HG03108 (cell line): ENCODE results near the gene FAM131C.

Source experiments
- ATAC-seq: cut with Tn5 transposase; IDR thresholded peaks from one replicate; pipeline ENCODE4 v1.9.1; 2021; ENCODE audit warnings: moderate library complexity; ENCODE audit not compliant: unreplicated experiment

The FAM131C gene, protein sequence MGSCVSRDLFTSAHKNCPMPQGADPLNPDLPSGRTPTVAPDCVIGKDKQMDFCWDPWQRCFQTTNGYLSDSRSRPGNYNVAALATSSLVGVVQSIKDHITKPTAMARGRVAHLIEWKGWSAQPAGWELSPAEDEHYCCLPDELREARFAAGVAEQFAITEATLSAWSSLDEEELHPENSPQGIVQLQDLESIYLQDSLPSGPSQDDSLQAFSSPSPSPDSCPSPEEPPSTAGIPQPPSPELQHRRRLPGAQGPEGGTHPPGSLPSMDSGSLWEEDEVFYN

GRCh38 chr1:16073490-16074119 is at the start of gene FAM131C:
Gene FAM131C, minus strand, starts transcription at chr1:16073651. Its CDS starts 209 bp downstream, at chr1:16073442.
- no peak for ATAC-seq

DNA sequence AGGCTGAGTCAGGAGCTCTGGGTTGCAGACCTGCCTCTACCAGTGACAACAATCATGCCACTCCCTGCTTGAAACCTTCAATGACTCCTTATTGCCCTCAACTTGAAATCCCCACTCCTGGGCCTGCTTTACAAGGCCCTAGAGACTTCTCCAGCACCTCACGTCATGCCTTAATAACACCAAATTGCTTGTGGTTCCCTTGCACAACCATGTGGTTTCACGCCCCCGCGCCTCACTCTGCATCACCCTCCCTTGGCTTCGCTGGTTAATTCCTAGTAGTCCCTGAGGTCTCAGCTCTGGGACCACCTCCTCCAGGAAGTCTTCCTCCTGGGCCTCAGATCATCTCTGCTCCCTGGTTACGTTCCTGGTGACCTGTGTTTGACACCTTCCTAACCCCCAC is 49.5 kb upstream of the FAM131C start:
- no peak for ATAC-seq

DNA sequence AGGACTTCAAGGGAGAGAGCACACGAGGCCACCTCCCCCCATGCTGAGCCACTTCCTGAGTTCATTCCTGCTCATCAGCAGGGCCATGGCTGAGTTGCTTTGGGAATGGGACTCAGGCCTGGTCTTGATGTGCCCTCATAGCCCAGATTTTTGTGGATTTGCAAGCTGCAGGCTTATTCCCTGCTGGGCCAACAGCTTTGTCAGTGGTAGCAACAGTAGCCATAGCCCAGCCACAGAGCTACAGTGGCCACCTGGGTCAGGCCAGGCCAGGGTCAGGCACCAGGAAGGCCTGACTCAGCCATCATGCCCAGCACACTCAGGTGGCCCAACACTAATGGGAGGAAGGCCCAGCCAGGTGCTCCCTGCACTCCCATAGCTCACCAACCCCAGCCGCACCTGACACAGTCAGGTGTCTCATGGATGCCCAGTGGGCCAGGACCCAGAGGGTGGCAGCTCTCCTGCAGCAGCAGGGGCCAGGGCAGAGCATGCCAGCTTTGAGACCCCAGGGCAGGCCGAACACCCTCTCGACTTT is 49.0 kb upstream of the FAM131C start:
- no peak for ATAC-seq

DNA sequence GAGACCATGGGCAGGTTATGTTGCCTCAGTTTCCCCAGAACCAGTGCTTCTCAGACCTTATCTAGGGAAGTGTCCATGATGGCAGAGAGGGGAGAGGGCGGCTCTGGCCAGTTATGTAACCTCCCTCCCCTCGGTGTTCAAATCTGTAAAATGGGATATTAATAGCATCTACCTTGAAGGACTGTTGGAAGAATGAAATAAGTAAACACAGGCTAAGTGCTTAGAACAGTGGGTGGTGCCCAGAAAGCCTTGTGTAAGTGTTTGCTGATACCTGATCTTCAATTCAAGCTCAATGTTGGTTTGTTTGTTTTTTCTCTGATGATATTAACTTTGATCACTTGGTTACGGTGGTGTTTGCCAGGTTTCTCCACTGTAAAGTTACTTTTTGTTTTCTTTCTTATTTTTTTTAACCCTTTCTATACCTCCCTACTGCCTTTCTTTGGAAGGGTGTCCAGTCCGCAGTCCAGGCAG is 47.5 kb upstream of the FAM131C start:
- ATAC-seq, result no peak

GRCh38 chr1:16120407-16120806 is 47.0 kb upstream of the FAM131C start:
- ATAC-seq, result no peak

- ATAC-seq, result no peak
These were observed 46.5 kb upstream of the FAM131C start for GRCh38 chr1:16119926-16120325.

GRCh38 chr1:16119504-16119903 is 46.1 kb upstream of the FAM131C start:
- no peak for ATAC-seq

- ATAC-seq, result no peak
These were observed 45.3 kb upstream of the FAM131C start for GRCh38 chr1:16118706-16119105.

GRCh38 chr1:16117936-16118335 is 44.5 kb upstream of the FAM131C start:
- ATAC-seq, result no peak

DNA sequence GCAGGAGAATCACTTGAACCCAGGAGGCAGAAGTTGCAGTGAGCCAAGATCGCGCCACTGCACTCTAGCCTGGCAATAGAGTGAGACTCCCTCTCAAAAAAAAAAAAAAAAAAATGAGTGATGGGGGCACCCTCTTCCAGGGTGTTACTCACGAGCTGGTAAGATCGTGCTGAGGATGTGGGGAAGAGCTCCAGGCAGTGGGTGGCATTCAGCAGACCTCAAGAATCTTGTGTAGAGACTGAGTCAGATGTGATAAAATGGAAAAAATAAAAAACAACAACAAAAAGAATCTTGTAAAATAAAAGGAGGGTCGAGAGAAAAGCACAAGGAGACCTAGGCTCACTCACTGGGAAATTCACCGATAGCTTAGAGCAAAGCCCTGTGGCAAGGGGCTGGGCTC is 43.9 kb upstream of the FAM131C start:
- ATAC-seq, result no peak

DNA sequence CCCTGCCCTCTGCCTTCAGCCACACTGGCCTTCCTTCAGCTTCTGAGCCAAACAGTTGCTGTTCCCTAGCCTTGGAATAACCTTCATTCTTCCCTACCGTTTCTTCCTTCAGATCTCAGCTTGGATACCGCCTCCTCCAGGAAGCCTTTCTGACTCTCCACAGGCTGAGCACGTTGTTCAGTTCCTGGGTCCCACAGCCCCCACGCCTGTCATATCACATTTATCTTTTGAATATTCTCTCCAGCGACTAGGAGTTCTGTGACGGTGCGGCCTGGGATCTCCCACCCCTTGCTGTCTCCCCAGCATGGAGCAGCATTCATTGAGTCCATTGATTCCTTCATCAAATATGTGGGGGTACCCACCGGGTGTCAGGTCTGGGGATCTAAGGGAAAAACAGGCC is 43.2 kb upstream of the FAM131C start:
- no peak for ATAC-seq

- ATAC-seq, result no peak
These were observed 42.6 kb upstream of the FAM131C start for GRCh38 chr1:16116002-16116401.

DNA sequence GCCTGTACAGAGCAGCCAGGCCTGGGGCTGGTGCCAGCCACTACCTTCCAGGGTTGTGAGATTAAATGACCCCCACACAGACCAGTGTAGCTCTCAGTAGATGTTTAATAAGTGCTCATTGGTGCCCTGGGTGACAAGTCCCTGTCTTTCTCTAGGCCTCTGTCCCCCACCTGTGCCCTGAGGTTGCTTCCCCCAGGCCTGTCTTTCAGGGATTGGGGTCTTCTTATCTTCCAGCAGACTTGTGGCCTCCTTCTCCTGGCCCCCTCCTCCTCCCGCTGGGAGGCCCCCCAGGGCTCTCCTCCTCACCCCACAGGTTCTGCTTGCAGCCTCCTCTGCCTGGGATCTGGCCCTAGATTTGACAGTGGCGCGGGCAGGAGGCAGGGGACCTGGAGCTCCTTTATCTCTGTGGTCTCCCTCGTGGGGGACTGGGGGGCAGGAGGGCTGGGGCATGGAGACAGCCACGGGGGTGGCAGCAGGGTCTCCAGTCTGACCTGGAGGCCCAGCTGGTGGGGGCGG is 42.1 kb upstream of the FAM131C start:
- ATAC-seq, result no peak

- no peak for ATAC-seq
These were observed 41.3 kb upstream of the FAM131C start for GRCh38 chr1:16114527-16115467.

- ATAC-seq, result no peak
These were observed 39.4 kb upstream of the FAM131C start for GRCh38 chr1:16112596-16113555.

- ATAC-seq, result no peak
These were observed 38.5 kb upstream of the FAM131C start for GRCh38 chr1:16111771-16112595.

- no peak for ATAC-seq
These were observed 37.4 kb upstream of the FAM131C start for GRCh38 chr1:16110884-16111283.

DNA sequence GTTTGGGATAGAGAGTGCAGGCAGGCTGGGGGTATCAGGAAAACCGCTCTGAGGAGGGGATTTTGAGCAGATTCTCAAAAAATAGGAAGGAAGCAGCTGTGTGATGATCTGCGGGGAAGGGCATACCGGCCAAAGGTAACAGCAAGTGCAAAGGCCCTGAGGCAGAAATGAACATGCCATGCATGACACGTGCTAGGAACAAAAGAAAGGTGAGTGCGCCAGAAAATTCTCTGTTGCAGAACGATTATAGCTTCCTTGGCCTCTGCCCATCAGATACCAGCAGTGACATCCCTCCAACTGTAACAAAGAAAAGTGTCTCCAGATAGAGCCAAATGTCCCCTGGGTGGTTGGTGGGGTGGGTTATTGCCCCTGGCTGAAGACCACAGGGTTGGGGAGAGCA is 37.0 kb upstream of the FAM131C start:
- no peak for ATAC-seq

DNA sequence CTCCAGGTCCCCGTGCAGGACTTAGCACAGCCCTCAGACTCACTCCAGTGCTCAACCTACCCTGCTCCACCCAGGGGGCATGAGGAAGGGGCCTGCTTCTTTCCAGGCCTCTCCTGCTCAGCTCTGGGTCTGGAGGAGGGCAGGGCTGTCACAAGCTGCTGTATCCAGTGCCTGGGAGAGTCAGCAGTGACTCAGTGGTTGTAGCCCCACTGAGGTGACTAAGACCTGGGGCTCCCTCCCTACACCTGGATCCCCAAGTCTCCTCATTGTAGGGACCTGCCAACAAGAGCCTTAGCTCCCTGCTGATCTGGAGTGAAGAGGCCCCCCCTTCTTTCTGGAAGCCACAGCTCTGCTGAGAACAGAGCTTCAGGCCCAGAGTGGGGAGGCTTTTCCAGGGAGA is 36.1 kb upstream of the FAM131C start:
- no peak for ATAC-seq
